Mucosa of gallbladder (tissue), 1 donor: Measurements from ENCODE around the gene TECR. TPM values are rescaled to one million over a fixed set of nuclear protein-coding genes. Genes with fewer than 3 reads are reported as not detected.
"Not testable (repeated sequence)": the region's sequence is repeated elsewhere in the genome, so short reads cannot be mapped to it uniquely, and the experiment has no call there.

Experiments
- DNase-seq: peaks from one replicate; pipeline ENCODE4 v3.0.0-alpha.2; 2020; ENCODE audit warnings: low spot score
- total RNA-seq: library from RNA; stranded (reverse); gene quantifications from one replicate; pipeline ENCODE4 v1.2.1, GENCODE V29; 2021
- donor health status: DM: no; HTN: no; CAD: no.

TECR gene
- total RNA-seq, 1 donor from 2014 or later = 149 TPM

GRCh38 chr19:14536926-14537692 is 7.7 kb downstream of the TECR start:
- peak; percentile 77 for DNase-seq

GRCh38 chr19:14540741-14541525 is 11.5 kb downstream of the TECR start:
- no peak for DNase-seq

GRCh38 chr19:14541979-14542378 is 12.6 kb downstream of the TECR start:
- DNase-seq = not testable (repeated sequence)

GRCh38 chr19:14542711-14543328 is 13.4 kb downstream of the TECR start:
- DNase-seq = no peak

- DNase-seq = no peak
Measured at GRCh38 chr19:14544047-14544446, 14.7 kb downstream of the TECR start.

- DNase-seq = no peak
Measured at GRCh38 chr19:14544977-14545715, 15.8 kb downstream of the TECR start.

GRCh38 chr19:14545716-14546082 is 16.3 kb downstream of the TECR start:
- no peak for DNase-seq

- peak; percentile 67 for DNase-seq
Measured at GRCh38 chr19:14550201-14550754, 20.9 kb downstream of the TECR start.

GRCh38 chr19:14551134-14552005 is 22.0 kb downstream of the TECR start:
- peak; percentile 39 for DNase-seq

GRCh38 chr19:14552006-14552360 is 22.6 kb downstream of the TECR start:
- not testable (repeated sequence) for DNase-seq

- DNase-seq = no peak
Measured at GRCh38 chr19:14553042-14553938, 23.9 kb downstream of the TECR start.

- no peak for DNase-seq
Measured at GRCh38 chr19:14553939-14554243, 24.5 kb downstream of the TECR start.

GRCh38 chr19:14554382-14554812 is 25.0 kb downstream of the TECR start:
- DNase-seq = peak; percentile 19

GRCh38 chr19:14555918-14556661 is 26.7 kb downstream of the TECR start:
- no peak for DNase-seq

GRCh38 chr19:14556662-14557188 is 27.3 kb downstream of the TECR start:
- peak; percentile 65 for DNase-seq

- DNase-seq = no peak
Measured at GRCh38 chr19:14558370-14559066, 29.1 kb downstream of the TECR start.

GRCh38 chr19:14559916-14560775 is 30.8 kb downstream of the TECR start:
- DNase-seq = no peak
